Loucy (cell line): ENCODE results near the gene BID.

ENCODE experiments used
- H2AFZ ChIP-seq: fragments of 200-600 bp; sonication (generic); 2 replicates; pipeline ENCODE4 v1.6.0; 2016; ENCODE audit warnings: antibody characterized with exemption, mild to moderate bottlenecking, low read length, moderate library complexity
- H3F3A ChIP-seq: fragments of 200-600 bp; 2 replicates; pipeline ENCODE4 v1.6.0; 2016; ENCODE audit warnings: antibody characterized with exemption, low read depth, mild to moderate bottlenecking
- H3K27me3 ChIP-seq: fragments of 200-600 bp; sonication (generic); 2 replicates; pipeline ENCODE4 v1.6.1; 2014; ENCODE audit warnings: low read length, mild to moderate bottlenecking; ENCODE audit not compliant: insufficient read depth, poor library complexity, severe bottlenecking
- H3K36me3 ChIP-seq: fragments of 200-600 bp; sonication (generic); 2 replicates; pipeline ENCODE4 v1.6.1; 2016; ENCODE audit warnings: low read length; ENCODE audit not compliant: insufficient read depth
- H3K4me1 ChIP-seq: fragments of 200-600 bp; sonication (generic); 2 replicates; pipeline ENCODE4 v1.5.1; 2014; ENCODE audit warnings: low read length, mild to moderate bottlenecking; ENCODE audit not compliant: insufficient read depth, poor library complexity, severe bottlenecking
- H3K4me2 ChIP-seq: fragments of 200-600 bp; sonication (generic); 2 replicates; pipeline ENCODE4 v1.6.0; 2014; ENCODE audit warnings: antibody characterized with exemption, low read length, low read depth, mild to moderate bottlenecking; ENCODE audit not compliant: poor library complexity, severe bottlenecking
- H3K4me3 ChIP-seq: fragments of 200-600 bp; sonication (generic); 2 replicates; pipeline ENCODE4 v1.5.1; 2014; ENCODE audit warnings: low read length, mild to moderate bottlenecking, mixed read lengths; ENCODE audit not compliant: poor library complexity, severe bottlenecking
- H3K79me2 ChIP-seq: fragments of 200-600 bp; sonication (generic); 2 replicates; pipeline ENCODE4 v1.6.1; 2014; ENCODE audit warnings: low read length; ENCODE audit not compliant: insufficient read depth
- H3K9ac ChIP-seq: fragments of 200-600 bp; sonication (generic); 2 replicates; pipeline ENCODE4 v1.6.0; 2014; ENCODE audit warnings: mild to moderate bottlenecking, low read depth, low read length, moderate library complexity; ENCODE audit not compliant: poor library complexity, severe bottlenecking
- H3K9me2 ChIP-seq: fragments of 200-600 bp; sonication (generic); replicated peaks from 2 replicates; pipeline ENCODE4 v1.6.1; 2016; ENCODE audit warnings: low read depth, low read length, mixed read lengths
- H3K9me3 ChIP-seq: fragments of 200-600 bp; sonication (generic); 2 replicates; pipeline ENCODE4 v1.6.1; 2014; ENCODE audit warnings: mild to moderate bottlenecking, antibody characterized with exemption, low read length, low read depth; ENCODE audit not compliant: insufficient read depth
- H4K20me1 ChIP-seq: fragments of 200-600 bp; sonication (generic); 2 replicates; pipeline ENCODE4 v1.6.0; 2014; ENCODE audit warnings: antibody characterized with exemption, low read length, mild to moderate bottlenecking; ENCODE audit not compliant: insufficient read depth, poor library complexity, severe bottlenecking
- EZH2phosphoT487 ChIP-seq: fragments of 200-600 bp; IDR thresholded peaks from 2 replicates; pipeline ENCODE4 v1.6.1; 2018; ENCODE audit warnings: antibody characterized with exemption, mild to moderate bottlenecking, moderate library complexity, borderline replicate concordance
- TF ChIP-seq, protein P1 (sequence below): fragments of 200-600 bp; sonication (generic); conservative IDR thresholded peaks from 2 replicates; pipeline ENCODE4 v1.5.1; 2014; ENCODE audit warnings: mild to moderate bottlenecking, antibody characterized with exemption, low read length

BID gene

DNA sequence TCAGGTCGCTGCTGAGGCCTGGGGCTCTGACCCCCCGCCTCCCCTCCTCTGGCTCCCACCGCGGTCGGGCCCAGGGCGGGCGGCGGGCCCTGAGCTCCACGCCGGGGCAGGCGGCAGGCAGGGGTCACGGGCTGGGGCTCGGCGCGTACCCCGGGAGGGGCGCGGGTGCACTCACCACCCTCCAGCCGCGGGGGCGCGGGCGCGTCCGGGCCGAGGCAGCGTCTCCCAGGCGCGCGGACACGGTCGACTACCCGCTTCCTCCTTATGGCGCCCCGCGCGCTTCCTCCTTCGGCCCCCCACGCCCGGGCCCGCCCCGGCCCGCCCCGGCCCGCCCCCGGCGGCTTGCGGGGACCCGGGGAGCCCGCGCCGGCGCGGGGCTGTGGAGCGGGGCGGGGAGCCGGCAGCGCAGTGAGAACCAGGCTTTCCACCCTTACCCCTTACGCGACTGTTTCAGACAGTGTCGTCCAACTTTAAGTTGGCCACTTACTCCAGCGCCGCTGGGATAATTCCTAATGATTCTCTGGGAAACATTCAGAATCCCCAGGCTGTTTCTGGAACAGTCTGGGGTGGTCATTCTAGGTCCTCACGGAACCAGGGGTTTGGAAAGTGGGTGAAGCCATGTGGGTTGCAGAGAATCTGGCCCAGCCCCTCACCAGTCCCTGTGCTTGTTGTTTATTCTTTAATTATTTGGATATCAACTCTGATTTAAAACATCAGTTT is at the start of gene BID:
Gene BID, minus strand, starts transcription at position 264 of the 720 bp plus-strand sequence. CDS start 24,353 bp downstream, outside the sequence.
- Histone ChIP-seq H3K9ac (peak within 1 kb of the TSS; percentile 95), H3K4me3 (peak within 1 kb of the TSS; percentile 79), H2AFZ (peak within 1 kb of the TSS; percentile 63), H3K27me3 (no peaks in the 10 kb centered on the region), H3F3A (no peaks in the 10 kb centered on the region; the same call in 1 of the 2 replicates), H3K4me2 (peak within 1 kb of the TSS; percentile 98), H4K20me1 (peaks cover 45% of the 10 kb centered on the region), H3K9me3 (no peaks in the 10 kb centered on the region), H3K79me2 (peaks cover 92% of the 10 kb centered on the region), H3K4me1 (peaks cover 71% of the 10 kb centered on the region), H3K9me2 (no peaks in the 10 kb centered on the region), H3K36me3 (no peaks in the 10 kb centered on the region)
- TF ChIP-seq, protein P1, sequence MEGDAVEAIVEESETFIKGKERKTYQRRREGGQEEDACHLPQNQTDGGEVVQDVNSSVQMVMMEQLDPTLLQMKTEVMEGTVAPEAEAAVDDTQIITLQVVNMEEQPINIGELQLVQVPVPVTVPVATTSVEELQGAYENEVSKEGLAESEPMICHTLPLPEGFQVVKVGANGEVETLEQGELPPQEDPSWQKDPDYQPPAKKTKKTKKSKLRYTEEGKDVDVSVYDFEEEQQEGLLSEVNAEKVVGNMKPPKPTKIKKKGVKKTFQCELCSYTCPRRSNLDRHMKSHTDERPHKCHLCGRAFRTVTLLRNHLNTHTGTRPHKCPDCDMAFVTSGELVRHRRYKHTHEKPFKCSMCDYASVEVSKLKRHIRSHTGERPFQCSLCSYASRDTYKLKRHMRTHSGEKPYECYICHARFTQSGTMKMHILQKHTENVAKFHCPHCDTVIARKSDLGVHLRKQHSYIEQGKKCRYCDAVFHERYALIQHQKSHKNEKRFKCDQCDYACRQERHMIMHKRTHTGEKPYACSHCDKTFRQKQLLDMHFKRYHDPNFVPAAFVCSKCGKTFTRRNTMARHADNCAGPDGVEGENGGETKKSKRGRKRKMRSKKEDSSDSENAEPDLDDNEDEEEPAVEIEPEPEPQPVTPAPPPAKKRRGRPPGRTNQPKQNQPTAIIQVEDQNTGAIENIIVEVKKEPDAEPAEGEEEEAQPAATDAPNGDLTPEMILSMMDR = no peak
- no peak for TF ChIP-seq EZH2phosphoT487

DNA sequence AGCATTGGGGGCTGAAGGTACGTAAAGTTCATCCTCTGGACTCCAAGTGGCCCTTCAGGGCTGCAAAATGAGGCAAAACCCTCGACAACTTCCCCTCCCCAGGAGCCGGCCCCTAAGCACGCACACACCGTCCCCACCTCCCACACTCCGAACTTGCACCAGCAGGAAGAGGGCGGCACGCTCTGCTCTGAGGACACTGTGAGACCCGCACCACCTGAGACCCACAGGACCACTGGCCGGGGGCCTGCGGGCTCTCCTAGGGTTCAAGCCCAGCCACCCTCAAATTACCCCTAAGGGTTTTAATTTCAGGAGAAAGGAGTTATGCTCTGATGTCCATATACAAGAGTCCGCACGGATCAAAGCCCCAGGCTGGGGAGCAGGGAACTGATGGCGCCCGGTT is 49.7 kb upstream of the BID start:
- TF ChIP-seq, protein P1 = no peak
- TF ChIP-seq EZH2phosphoT487 = no peak
- no peaks in the 10 kb centered on the region for H4K20me1 ChIP-seq

DNA sequence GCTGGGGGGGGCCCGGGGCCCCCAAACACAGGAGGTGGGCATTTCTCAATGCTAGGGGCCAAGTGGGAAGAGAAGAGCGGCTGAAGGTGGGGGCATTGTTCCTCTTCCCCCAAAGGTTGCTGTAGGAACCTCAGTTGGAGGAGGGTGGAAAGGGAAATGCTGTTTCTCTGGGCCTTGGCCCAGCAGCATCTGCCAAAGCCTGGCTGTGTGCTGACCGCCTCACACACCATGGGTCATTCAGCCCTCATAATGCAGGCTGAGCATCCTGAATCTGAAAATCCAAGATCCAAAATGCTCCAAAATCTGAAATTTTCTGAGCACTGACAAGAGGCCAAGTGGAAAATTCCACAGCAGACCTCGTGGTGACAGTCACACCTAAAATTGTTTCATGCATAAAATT is 49.0 kb upstream of the BID start:
- Histone ChIP-seq H3K27me3 (no peaks in the 10 kb centered on the region), H3K9me3 (no peaks in the 10 kb centered on the region), H3K36me3 (peaks cover 18% of the 10 kb centered on the region; the same call in 1 of the 2 replicates), H3K9ac (no peak overlapping the region), H3K79me2 (no peaks in the 10 kb centered on the region), H3K4me3 (no peak overlapping the region), H3K4me2 (no peak overlapping the region), H3F3A (no peaks in the 10 kb centered on the region), H3K9me2 (no peaks in the 10 kb centered on the region), H3K4me1 (no peaks in the 10 kb centered on the region), H2AFZ (no peak overlapping the region), H4K20me1 (no peaks in the 10 kb centered on the region)
- TF ChIP-seq, protein P1 = no peak
- no peak for TF ChIP-seq EZH2phosphoT487

More for the DNA sequence above, 49.7 kb upstream of the BID start:
- H3K4me3 ChIP-seq = no peak overlapping the region
- H3K9me2 ChIP-seq = no peaks in the 10 kb centered on the region
- H3K4me1 ChIP-seq = no peaks in the 10 kb centered on the region
- H2AFZ ChIP-seq = no peak overlapping the region
- no peaks in the 10 kb centered on the region for H3F3A ChIP-seq
- no peaks in the 10 kb centered on the region for H3K9me3 ChIP-seq
- no peak overlapping the region for H3K4me2 ChIP-seq
- H3K79me2 ChIP-seq = no peaks in the 10 kb centered on the region
- H3K27me3 ChIP-seq = no peaks in the 10 kb centered on the region
- no peak overlapping the region for H3K9ac ChIP-seq
- H3K36me3 ChIP-seq = peaks cover 21% of the 10 kb centered on the region; the same call in 1 of the 2 replicates
